Nephron progenitor cell (in vitro differentiated cells): Measurements from ENCODE around the gene ZDHHC7.

Experiments used
- DNase-seq: peaks from one replicate; pipeline ENCODE4 v3.0.0; 2021
- H3K27ac Mint-ChIP-seq: 2 replicates; pipeline ENCODE4 v1.8.0; 2021; ENCODE audit warnings: mild to moderate bottlenecking, moderate library complexity, mixed read lengths
- H3K27me3 Mint-ChIP-seq: 2 replicates; pipeline ENCODE4 v1.8.0; 2021; ENCODE audit warnings: mild to moderate bottlenecking, low read depth, mixed read lengths; ENCODE audit not compliant: poor library complexity
- H3K36me3 Mint-ChIP-seq: 2 replicates; pipeline ENCODE4 v1.8.0; 2021; ENCODE audit warnings: low read depth, mixed read lengths
- H3K4me1 Mint-ChIP-seq: 2 replicates; pipeline ENCODE4 v1.8.0; 2021; ENCODE audit warnings: mixed read lengths
- H3K4me3 Mint-ChIP-seq: 2 replicates; pipeline ENCODE4 v1.8.0; 2021; ENCODE audit warnings: mild to moderate bottlenecking, moderate library complexity, mixed read lengths
- H3K9me3 Mint-ChIP-seq: 2 replicates; pipeline ENCODE4 v1.8.0; 2021; ENCODE audit warnings: mild to moderate bottlenecking, moderate library complexity, mixed read lengths
- TF ChIP-seq, protein P1 (sequence below): fragments of 200-600 bp; sonication (generic); IDR thresholded peaks from 2 replicates; pipeline ENCODE4 v1.5.0; 2021; ENCODE audit warnings: antibody characterized with exemption

Gene ZDHHC7

DNA sequence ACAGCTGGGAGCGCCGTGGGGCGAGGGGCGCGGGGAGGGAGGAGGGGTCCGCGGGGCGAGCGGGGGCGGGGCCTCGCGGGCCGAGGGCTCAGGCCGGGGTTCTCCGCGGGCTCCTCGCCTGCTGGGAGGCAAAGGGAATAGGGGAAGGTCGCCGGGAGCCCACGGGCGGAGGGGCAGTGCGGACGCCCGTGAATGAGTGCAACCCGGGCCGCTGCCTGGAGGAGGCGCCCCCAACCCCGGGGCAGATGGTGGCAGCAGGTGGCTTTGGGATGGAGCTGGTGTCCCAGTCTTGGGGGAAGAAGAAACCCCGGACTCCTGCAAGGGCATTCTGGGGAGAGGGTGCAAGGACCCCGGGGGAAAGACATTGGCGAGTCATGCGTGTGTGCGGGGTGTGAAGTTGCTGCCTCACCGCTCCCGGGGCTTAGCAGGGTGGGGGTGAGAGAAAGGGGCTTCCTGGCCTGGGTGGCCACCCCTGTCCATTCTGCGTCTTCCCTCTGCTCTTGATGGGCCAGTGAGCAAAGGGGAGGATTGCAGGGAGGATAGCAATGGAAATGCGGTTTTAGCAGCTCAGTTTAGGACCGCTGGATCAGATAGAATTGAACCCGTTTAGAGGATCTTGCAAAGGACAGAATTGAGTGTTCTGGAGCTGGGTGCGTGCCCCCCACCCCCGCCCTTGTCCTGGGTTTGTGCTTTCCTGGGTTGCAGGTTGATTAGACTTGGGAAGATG lies 16.8 kb upstream of the ZDHHC7 start:
- Mint-ChIP-seq H3K4me1 (peaks cover 43% of the 10 kb centered on the region), H3K4me3 (peak overlapping the region; percentile 77), H3K36me3 (no peaks in the 10 kb centered on the region), H3K27me3 (peaks cover 28% of the 10 kb centered on the region), H3K27ac (no peak overlapping the region), H3K9me3 (no peaks in the 10 kb centered on the region)
- DNase-seq = no peak
- TF ChIP-seq, protein P1, sequence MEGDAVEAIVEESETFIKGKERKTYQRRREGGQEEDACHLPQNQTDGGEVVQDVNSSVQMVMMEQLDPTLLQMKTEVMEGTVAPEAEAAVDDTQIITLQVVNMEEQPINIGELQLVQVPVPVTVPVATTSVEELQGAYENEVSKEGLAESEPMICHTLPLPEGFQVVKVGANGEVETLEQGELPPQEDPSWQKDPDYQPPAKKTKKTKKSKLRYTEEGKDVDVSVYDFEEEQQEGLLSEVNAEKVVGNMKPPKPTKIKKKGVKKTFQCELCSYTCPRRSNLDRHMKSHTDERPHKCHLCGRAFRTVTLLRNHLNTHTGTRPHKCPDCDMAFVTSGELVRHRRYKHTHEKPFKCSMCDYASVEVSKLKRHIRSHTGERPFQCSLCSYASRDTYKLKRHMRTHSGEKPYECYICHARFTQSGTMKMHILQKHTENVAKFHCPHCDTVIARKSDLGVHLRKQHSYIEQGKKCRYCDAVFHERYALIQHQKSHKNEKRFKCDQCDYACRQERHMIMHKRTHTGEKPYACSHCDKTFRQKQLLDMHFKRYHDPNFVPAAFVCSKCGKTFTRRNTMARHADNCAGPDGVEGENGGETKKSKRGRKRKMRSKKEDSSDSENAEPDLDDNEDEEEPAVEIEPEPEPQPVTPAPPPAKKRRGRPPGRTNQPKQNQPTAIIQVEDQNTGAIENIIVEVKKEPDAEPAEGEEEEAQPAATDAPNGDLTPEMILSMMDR = no peak

GRCh38 chr16:85027349-85027957 lies 16.1 kb upstream of the ZDHHC7 start, which contains the start of gene KIAA0513:
Gene KIAA0513 (plus strand): TSS chr16:85027795. CDS start chr16:85067072, 39,277 bp downstream.
- H3K27me3 Mint-ChIP-seq = peaks cover 32% of the 10 kb centered on the region
- no peak within 1 kb of the TSS for H3K27ac Mint-ChIP-seq
- no peaks in the 10 kb centered on the region for H3K36me3 Mint-ChIP-seq
- H3K9me3 Mint-ChIP-seq = peaks cover 3% of the 10 kb centered on the region
- peak; percentile 98 for DNase-seq
- H3K4me3 Mint-ChIP-seq = peak within 1 kb of the TSS; percentile 87
- TF ChIP-seq, protein P1 = no peak
- peaks cover 38% of the 10 kb centered on the region for H3K4me1 Mint-ChIP-seq

DNA sequence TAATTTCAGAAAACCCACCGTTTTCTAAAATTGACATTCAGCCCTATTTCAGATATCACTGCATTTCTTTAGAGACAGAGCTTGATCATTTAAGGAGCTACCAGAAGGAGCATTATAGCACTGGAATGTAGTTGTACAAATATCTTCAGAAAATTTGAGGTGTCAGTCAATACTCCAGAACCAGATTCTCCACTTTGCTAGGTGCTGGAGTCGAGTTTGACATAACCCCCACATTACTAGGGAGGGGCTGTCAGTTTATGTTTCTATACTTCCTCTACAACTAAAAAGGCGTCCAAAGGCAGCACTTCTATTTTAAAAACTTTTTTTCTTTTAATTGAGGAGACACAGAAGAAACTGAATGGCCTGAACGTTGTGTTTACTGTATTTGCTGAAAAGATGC lies 15.4 kb upstream of the ZDHHC7 start:
- H3K4me3 Mint-ChIP-seq = peak overlapping the region; percentile 87
- peaks cover 32% of the 10 kb centered on the region for H3K27me3 Mint-ChIP-seq
- H3K27ac Mint-ChIP-seq = no peak overlapping the region
- no peaks in the 10 kb centered on the region for H3K36me3 Mint-ChIP-seq
- H3K9me3 Mint-ChIP-seq = peaks cover 3% of the 10 kb centered on the region
- DNase-seq = no peak
- TF ChIP-seq, protein P1 = no peak
- peaks cover 37% of the 10 kb centered on the region for H3K4me1 Mint-ChIP-seq

DNA sequence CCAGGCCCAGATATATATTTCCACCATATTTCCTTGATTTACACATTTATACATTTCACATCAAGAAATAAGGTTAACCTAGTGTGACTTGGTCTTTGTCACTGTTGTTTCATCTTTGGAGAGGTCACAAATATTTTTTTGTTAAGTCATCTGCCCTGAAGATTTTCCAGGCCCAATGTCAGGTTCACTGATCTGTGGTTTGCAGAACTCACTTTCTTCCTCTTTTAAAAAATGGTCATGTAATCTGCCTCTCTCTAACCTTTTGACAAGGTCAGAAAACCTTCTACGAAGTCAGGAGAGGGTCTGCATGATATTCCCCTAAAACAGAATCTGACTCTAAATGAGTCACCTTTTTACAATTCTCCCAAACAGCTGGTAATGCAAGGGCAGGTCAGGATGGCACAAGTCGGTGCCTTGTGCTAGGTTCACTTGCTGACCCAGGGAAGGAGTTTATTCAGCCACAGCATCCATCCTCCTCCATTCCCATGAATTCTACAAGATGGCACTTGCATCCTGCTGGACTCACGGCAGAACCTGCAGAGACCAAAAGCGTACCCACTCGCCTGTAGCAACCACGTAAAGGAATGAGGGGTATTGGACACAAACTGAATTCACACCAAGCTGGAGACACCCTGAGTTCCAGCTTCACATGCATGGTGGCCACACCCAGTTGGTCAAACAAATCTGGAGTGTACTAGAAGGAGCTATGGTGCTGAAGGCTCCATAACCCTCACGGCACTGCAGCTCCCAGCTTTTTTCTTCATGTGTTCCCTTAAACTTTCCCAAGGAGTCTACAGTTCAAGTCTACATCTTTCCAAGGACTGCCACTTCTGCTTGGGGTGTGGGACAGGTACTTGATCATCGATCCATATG lies 14.7 kb upstream of the ZDHHC7 start:
- peaks cover 33% of the 10 kb centered on the region for H3K4me1 Mint-ChIP-seq
- H3K27me3 Mint-ChIP-seq = peaks cover 31% of the 10 kb centered on the region
- H3K4me3 Mint-ChIP-seq = peak overlapping the region; percentile 87
- TF ChIP-seq, protein P1 = no peak
- peaks cover 3% of the 10 kb centered on the region for H3K9me3 Mint-ChIP-seq
- H3K36me3 Mint-ChIP-seq = no peaks in the 10 kb centered on the region
- no peak for DNase-seq
- no peak overlapping the region for H3K27ac Mint-ChIP-seq

DNA sequence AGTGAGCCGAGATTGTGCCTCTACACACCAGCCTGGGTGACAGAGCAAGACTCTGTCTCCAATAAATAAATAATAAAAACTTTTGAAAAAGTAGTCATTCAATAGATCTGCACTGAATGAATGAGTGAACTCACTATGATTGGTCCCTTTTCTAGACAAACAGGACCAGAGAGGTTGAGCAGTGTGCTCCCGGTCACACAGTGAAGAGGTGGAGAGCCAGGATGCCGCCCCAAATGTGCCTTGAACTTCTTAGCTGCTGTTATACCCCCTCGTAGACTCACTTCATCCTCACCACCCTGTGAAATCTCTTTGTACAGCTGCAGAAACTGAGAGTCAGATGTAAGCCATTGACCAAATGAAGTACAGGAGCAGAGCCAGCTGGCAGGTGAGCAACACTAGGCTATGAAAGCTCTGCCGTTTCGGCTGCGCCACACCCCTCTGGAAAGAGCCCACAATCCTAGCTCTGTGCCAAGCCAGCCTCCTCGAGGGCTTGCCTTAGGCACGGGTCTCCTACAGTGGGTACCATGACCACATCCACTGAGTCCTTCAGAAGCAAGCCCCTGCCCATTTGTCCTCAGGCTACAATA lies 8.4 kb upstream of the ZDHHC7 start:
- peaks cover 1% of the 10 kb centered on the region for H3K4me1 Mint-ChIP-seq
- TF ChIP-seq, protein P1 = no peak
- H3K27ac Mint-ChIP-seq = no peak overlapping the region
- peaks cover 46% of the 10 kb centered on the region for H3K27me3 Mint-ChIP-seq
- H3K9me3 Mint-ChIP-seq = peaks cover 7% of the 10 kb centered on the region
- H3K4me3 Mint-ChIP-seq = no peak overlapping the region
- H3K36me3 Mint-ChIP-seq = no peaks in the 10 kb centered on the region
- DNase-seq = no peak
